ENCODE data around the gene SIRT5.

GRCh38 chr6:13544454-13545186 lies 29.8 kb upstream of the SIRT5 start:
- TF ChIP-seq ZNF274 (IDR thresholded peaks at IDR 0.05; ENCODE audit: low read depth, low read length) (no peak), YY1 (IDR thresholded peaks at IDR 0.05; ENCODE audit: insufficient read depth, insufficient read length) (no peak)
